Liver (tissue), 9 donors: Measurements from ENCODE around the gene DNAL4. TPM values are rescaled to one million over a fixed set of nuclear protein-coding genes. Genes with fewer than 3 reads are reported as not detected.

ENCODE experiments used
- DNase-seq: peaks from one replicate; pipeline ENCODE4 v3.0.0-alpha.2; 2017; ENCODE audit warnings: low spot score
- H3K27ac ChIP-seq, 2 donors: one replicate each; pipeline ENCODE4 v1.7.0; 2013; ENCODE audit warnings: inconsistent platforms in 2 of 2, low read length in 2 of 2, control low read depth in 1 of 2, low read depth in 1 of 2, mild to moderate bottlenecking in 1 of 2
- H3K27me3 ChIP-seq, 4 donors: one replicate each; pipeline versions ENCODE4 v1.6.1 to v1.7.0; 2013; ENCODE audit warnings: low read length in 3 of 4, inconsistent platforms in 1 of 4, mild to moderate bottlenecking in 1 of 4, moderate library complexity in 1 of 4; ENCODE audit not compliant: control insufficient read depth in 4 of 4, insufficient read depth in 4 of 4
- H3K36me3 ChIP-seq, 4 donors: one replicate each; pipeline versions ENCODE4 v1.6.1 to v1.7.0; 2013; ENCODE audit warnings: low read length in 3 of 4, mild to moderate bottlenecking in 3 of 4, low read depth in 1 of 4, moderate library complexity in 1 of 4; ENCODE audit not compliant: control insufficient read depth in 4 of 4, insufficient read depth in 3 of 4
- H3K4me1 ChIP-seq, 4 donors: one replicate each; pipeline versions ENCODE4 v1.6.1 to v1.7.0; 2013; ENCODE audit warnings: low read length in 3 of 4, mild to moderate bottlenecking in 3 of 4, moderate library complexity in 1 of 4; ENCODE audit not compliant: control insufficient read depth in 4 of 4, insufficient read depth in 4 of 4
- H3K4me3 ChIP-seq, 3 donors: one replicate each; pipeline versions ENCODE4 v1.6.1 to v1.7.0; 2013; ENCODE audit warnings: low read length in 3 of 3, control low read depth in 1 of 3, low read depth in 1 of 3, mild to moderate bottlenecking in 1 of 3
- H3K9ac ChIP-seq, 2 donors: one replicate each; pipeline ENCODE4 v1.7.0; 2013; ENCODE audit warnings: low read length in 2 of 2, mild to moderate bottlenecking in 2 of 2, moderate library complexity in 2 of 2, control low read depth in 1 of 2, low read depth in 1 of 2
- H3K9me3 ChIP-seq, 4 donors: one replicate each; pipeline versions ENCODE4 v1.6.1 to v1.7.0; 2013; ENCODE audit warnings: low read length in 3 of 4; ENCODE audit not compliant: control insufficient read depth in 4 of 4
- CTCF ChIP-seq: fragments of 150-350 bp; IDR thresholded peaks from 2 replicates; pipeline ENCODE4 v1.5.1; 2017; ENCODE audit warnings: improper control_type of control experiment, low read depth, low read length; ENCODE audit not compliant: missing input control
- EGR1 ChIP-seq, 2 donors: IDR thresholded peaks; 2 replicates each; pipeline ENCODE4 v1.6.1; 2016 to 2018; ENCODE audit warnings: antibody characterized with exemption in 2 of 2, low read depth in 2 of 2
- FOXA1 ChIP-seq: IDR thresholded peaks from 2 replicates; pipeline ENCODE4 v1.6.1; 2016; ENCODE audit warnings: antibody characterized with exemption
- FOXA2 ChIP-seq: IDR thresholded peaks from 2 replicates; pipeline ENCODE4 v1.6.1; 2016; ENCODE audit warnings: antibody characterized with exemption
- HNF4A ChIP-seq, 2 donors: conservative IDR thresholded peaks; 2 replicates each; pipeline ENCODE4 v1.6.1; 2016; ENCODE audit warnings: antibody characterized with exemption in 2 of 2, mild to moderate bottlenecking in 2 of 2
- HNF4G ChIP-seq: IDR thresholded peaks from 2 replicates; pipeline ENCODE4 v1.6.1; 2016; ENCODE audit warnings: antibody characterized with exemption
- JUND ChIP-seq, 2 donors: IDR thresholded peaks; 2 replicates each; pipeline ENCODE4 v1.6.1; 2016; ENCODE audit warnings: antibody characterized with exemption in 2 of 2
- MAX ChIP-seq: IDR thresholded peaks from 2 replicates; pipeline ENCODE4 v1.6.1; 2016; ENCODE audit warnings: antibody characterized with exemption
- NR2F2 ChIP-seq: IDR thresholded peaks from 2 replicates; pipeline ENCODE4 v1.6.1; 2016; ENCODE audit warnings: antibody characterized with exemption
- RAD21 ChIP-seq, 2 donors: IDR thresholded peaks; 2 replicates each; pipeline ENCODE4 v1.6.1; 2016; ENCODE audit warnings: antibody characterized with exemption in 2 of 2, mild to moderate bottlenecking in 2 of 2
- RXRA ChIP-seq, 2 donors: IDR thresholded peaks; 2 replicates each; pipeline ENCODE4 v1.6.1; 2017 to 2018; ENCODE audit warnings: antibody characterized with exemption in 2 of 2, mild to moderate bottlenecking in 1 of 2
- WGBS: extraction: QIAGEN DNeasy Blood & Tissue Kit; methylation state at CpG from one replicate; pipeline ENCODE4 v1.1.7; 2013; 5-methylcytosine and 5-hydroxymethylcytosine counted together
- polyA plus RNA-seq, 2 donors: library from polyadenylated mRNA; stranded (reverse) in 1 of 2; unstranded in 1 of 2; fragments of 200-250 nt in 1 of 2; fragments of >200 nt in 1 of 2; fragmentation: Nextera tagmentation in 1 of 2; extraction: Ambion mirVana in 1 of 2; gene quantifications; one replicate each; pipeline versions ENCODE4 v1.2.1 to v1.2.3, GENCODE V29; 2013 to 2015
- total RNA-seq, 2 donors: library from RNA; depleted of rRNA; stranded (reverse); fragments of >200 nt; gene quantifications; one replicate each; pipeline ENCODE4 v1.2.3, GENCODE V29; 2014
- TF ChIP-seq, protein P1 (sequence below): IDR thresholded peaks from 2 replicates; pipeline ENCODE4 v1.6.1; 2016; ENCODE audit warnings: antibody characterized with exemption
- TF ChIP-seq, protein P2 (sequence below): IDR thresholded peaks from 2 replicates; pipeline ENCODE4 v1.6.1; 2016; ENCODE audit warnings: antibody characterized with exemption, mild to moderate bottlenecking
- donor health status: healthy.
- donor health status: healthy.
- donor health status: healthy.
- donor health status: healthy.
- donor health status: healthy.

The DNAL4 gene
- total and polyA plus RNA-seq, 4 donors: 4.0 to 5.6 (median 4.9) TPM

DNA sequence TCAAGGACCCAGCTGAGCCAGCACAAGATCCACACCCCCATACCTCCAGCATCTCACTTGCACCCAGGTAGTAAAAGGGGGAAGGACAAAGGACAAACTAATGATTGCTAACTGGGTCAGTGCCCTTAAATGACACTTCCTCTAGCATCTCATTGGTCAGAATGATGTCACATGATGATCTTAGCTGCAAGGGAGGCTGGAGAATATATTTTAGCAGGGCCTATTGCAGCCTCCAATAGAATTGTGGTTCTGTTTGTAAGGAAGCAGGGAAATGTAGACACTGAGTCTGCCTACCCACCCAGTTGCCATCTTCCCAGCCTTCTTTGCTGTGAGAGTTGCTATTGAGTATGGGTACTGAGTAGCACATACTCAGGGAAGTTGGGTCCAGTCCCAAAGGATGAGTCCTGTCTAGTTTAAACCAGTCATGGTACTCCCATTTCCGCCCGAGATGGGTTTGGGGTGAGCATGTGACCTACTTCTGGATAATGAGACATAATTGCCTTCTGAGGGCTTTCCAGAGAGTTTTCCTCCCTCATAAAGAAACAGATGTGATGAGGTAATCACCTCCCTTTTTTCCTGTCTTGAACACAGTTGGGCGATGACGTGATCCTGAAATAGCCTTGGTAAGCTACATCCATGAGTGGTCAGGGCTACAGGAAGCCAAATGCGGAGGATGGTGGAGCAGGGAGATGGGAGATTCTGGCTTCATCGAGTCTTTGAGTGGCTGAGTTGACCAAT, 5.5 kb upstream of the DNAL4 start:
- Histone ChIP-seq H3K27me3 (peaks cover 0 to 6% (median 0%) of the 10 kb centered on the region in 4 donors), H3K27ac (no peak overlapping the region), H3K9ac (no peak overlapping the region), H3K9me3 (peaks cover 0 to 3% (median 1%) of the 10 kb centered on the region in 4 donors), H3K4me1 (peaks cover 0 to 2% (median 1%) of the 10 kb centered on the region in 4 donors), H3K36me3 (no peaks in the 10 kb centered on the region), H3K4me3 (no peak overlapping the region)
- TF ChIP-seq RXRA (IDR thresholded peaks at IDR 0.05) (no peak), CTCF (no peak), MAX (no peak), FOXA1 (no peak)
- DNase-seq: no peak
- WGBS: 86% methylated on average over 6 of the region's 6 CpGs

- WGBS: 62% methylated on average over 5 of the region's 5 CpGs
- H3K36me3 ChIP-seq: no peaks in the 10 kb centered on the region
- H3K4me3 ChIP-seq: no peak overlapping the region
- no peak for DNase-seq
- no peak overlapping the region for H3K9ac ChIP-seq
- no peak overlapping the region for H3K27ac ChIP-seq
- TF ChIP-seq FOXA1 (no peak), FOXA2 (no peak), CTCF (no peak), NR2F2 (no peak)
- TF ChIP-seq, protein P1, sequence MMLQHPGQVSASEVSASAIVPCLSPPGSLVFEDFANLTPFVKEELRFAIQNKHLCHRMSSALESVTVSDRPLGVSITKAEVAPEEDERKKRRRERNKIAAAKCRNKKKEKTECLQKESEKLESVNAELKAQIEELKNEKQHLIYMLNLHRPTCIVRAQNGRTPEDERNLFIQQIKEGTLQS: no peak
- H3K4me1 ChIP-seq: peaks cover under 1 to 5% (median 3%) of the 10 kb centered on the region in 4 donors
- H3K27me3 ChIP-seq: peaks cover 0 to 6% (median 0%) of the 10 kb centered on the region in 4 donors
- peaks cover 0 to 3% (median 1%) of the 10 kb centered on the region in 4 donors for H3K9me3 ChIP-seq
Observed at GRCh38 chr22:38798496-38798895, 4.6 kb upstream of the DNAL4 start.

GRCh38 chr22:38796262-38796957, 2.5 kb upstream of the DNAL4 start:
- Histone ChIP-seq H3K9ac (no peak overlapping the region), H3K4me1 (peaks cover 2 to 11% (median 7%) of the 10 kb centered on the region in 4 donors), H3K27ac (no peak overlapping the region), H3K36me3 (no peaks in the 10 kb centered on the region), H3K4me3 (no peak overlapping the region), H3K9me3 (peaks cover 0 to 3% (median 1%) of the 10 kb centered on the region in 4 donors), H3K27me3 (no peaks in the 10 kb centered on the region)
- 77% methylated on average over 12 of the region's 12 CpGs for WGBS
- DNase-seq: no peak
- TF ChIP-seq HNF4A (conservative IDR thresholded peaks at IDR 0.05): no peak
- no peak for TF ChIP-seq RXRA (IDR thresholded peaks at IDR 0.05)
- TF ChIP-seq, protein P1: no peak
- no peak for TF ChIP-seq JUND (IDR thresholded peaks at IDR 0.05)
- TF ChIP-seq HNF4G: no peak
- no peak for TF ChIP-seq MAX
- no peak for TF ChIP-seq RAD21 (IDR thresholded peaks at IDR 0.05)
- no peak for TF ChIP-seq EGR1 (IDR thresholded peaks at IDR 0.05; ENCODE audit: low read depth in 2 of 2)
- TF ChIP-seq FOXA2: no peak
- no peak for TF ChIP-seq FOXA1
- TF ChIP-seq, protein P2, sequence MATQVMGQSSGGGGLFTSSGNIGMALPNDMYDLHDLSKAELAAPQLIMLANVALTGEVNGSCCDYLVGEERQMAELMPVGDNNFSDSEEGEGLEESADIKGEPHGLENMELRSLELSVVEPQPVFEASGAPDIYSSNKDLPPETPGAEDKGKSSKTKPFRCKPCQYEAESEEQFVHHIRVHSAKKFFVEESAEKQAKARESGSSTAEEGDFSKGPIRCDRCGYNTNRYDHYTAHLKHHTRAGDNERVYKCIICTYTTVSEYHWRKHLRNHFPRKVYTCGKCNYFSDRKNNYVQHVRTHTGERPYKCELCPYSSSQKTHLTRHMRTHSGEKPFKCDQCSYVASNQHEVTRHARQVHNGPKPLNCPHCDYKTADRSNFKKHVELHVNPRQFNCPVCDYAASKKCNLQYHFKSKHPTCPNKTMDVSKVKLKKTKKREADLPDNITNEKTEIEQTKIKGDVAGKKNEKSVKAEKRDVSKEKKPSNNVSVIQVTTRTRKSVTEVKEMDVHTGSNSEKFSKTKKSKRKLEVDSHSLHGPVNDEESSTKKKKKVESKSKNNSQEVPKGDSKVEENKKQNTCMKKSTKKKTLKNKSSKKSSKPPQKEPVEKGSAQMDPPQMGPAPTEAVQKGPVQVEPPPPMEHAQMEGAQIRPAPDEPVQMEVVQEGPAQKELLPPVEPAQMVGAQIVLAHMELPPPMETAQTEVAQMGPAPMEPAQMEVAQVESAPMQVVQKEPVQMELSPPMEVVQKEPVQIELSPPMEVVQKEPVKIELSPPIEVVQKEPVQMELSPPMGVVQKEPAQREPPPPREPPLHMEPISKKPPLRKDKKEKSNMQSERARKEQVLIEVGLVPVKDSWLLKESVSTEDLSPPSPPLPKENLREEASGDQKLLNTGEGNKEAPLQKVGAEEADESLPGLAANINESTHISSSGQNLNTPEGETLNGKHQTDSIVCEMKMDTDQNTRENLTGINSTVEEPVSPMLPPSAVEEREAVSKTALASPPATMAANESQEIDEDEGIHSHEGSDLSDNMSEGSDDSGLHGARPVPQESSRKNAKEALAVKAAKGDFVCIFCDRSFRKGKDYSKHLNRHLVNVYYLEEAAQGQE: no peak
